H54 (cell line): ENCODE data around the gene HSD11B2.
A peak's percentile ranks its signal among the peaks of the same experiment; 100 is the strongest.

Source experiments
- DNase-seq: peaks from one replicate; pipeline ENCODE4 v3.0.0; 2011; ENCODE audit warnings: low spot score, mixed read lengths; ENCODE audit not compliant: insufficient read length
- FAIRE-seq: peaks from 3 replicates; lab custom pipeline; 2011; peaks lifted over from hg19 to GRCh38; lab: Jason Lieb, UNC
- POLR2A ChIP-seq: IDR thresholded peaks from 2 replicates; pipeline ENCODE4 v1.6.1; 2011; ENCODE audit warnings: low read depth, mild to moderate bottlenecking, low read length

Gene HSD11B2

GRCh38 chr16:67463691-67464090 is 32.8 kb downstream of the HSD11B2 start:
- TF ChIP-seq POLR2A, result no peak
- FAIRE-seq (no peak), DNase-seq (no peak)

- TF ChIP-seq POLR2A, result no peak
- DNase-seq, result no peak
- no peak for FAIRE-seq
Observed at GRCh38 chr16:67464565-67464964, 33.6 kb downstream of the HSD11B2 start.

- TF ChIP-seq POLR2A, result no peak
- FAIRE-seq (no peak), DNase-seq (no peak)
Observed at GRCh38 chr16:67466581-67466980, 35.7 kb downstream of the HSD11B2 start.

GRCh38 chr16:67468731-67469130 is 37.8 kb downstream of the HSD11B2 start:
- FAIRE-seq, result no peak
- no peak for DNase-seq
- no peak for TF ChIP-seq POLR2A

GRCh38 chr16:67470359-67470758 is 39.4 kb downstream of the HSD11B2 start:
- FAIRE-seq (no peak), DNase-seq (no peak)
- no peak for TF ChIP-seq POLR2A

DNA sequence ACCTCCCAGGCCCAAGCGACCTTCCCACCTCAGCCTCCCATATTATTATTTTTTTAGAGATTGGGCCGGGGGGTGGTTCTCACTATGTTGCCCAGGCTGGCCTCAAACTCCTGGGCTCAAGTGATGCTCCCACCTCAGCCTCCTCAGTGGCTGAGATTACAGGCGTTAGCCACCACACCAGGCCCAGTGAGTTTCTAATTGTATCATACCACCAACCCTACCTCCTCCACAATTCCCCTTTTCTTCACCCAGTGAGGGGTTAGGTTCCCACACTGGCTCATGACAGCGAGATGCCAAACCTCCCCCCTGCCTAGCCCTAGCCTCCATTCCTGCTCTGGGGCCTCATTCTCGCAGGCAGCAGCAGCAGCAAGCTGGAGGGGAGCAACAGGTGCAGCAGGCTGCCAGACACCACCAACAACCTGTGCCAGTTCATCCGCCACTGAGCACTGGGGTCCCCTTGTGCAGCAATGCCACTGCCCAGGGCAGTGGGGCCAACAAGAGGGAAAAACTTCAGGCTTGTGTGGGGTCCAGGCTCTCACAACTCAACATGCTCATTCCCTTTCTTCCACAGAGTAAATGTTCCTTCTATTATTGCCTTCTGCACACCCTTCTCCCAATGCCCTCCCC is 41.0 kb downstream of the HSD11B2 start:
- TF ChIP-seq POLR2A, result no peak
- FAIRE-seq, result no peak
- no peak for DNase-seq

DNA sequence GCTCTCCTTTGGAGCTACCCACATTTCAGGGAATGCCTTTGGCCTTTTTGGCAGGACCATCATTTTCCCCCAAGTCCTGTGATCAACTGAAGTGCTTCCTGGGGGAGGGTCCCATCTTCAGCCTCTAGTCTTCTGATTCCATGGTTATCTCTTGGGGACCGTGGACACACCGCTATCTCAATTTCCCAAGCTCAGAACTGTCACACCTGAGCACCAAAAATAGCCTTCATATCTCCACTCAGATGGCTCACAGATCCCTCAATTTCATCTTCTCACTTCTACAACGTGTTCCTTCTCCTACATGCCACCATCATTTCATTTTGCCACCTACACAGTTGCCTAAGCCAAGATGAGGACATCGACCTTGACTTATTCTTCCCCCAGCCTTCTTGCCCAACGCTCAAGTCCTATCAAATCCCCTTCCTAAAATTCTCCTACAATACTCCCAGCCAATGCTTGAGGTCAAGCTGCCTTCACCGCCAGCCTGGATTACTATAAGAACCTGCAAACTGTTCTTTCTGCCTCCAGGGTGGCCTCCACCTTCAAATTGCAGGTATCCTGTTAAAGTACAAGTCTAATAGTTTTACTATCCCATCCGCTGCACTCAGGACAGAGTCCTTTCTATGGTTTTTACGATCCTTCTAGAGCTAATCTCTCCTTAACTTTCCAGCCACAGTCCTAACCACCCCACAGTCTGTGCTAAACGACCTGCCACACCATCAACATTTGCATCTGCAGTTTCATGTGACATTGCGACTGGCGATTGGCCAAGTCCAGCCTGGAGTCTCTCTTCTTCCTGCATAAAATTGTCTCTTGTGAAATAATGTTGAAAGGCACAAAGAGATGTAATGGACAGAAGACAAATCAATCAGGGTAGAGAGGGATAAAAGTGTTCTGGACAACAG is 43.9 kb downstream of the HSD11B2 start:
- FAIRE-seq (no peak), DNase-seq (no peak)
- no peak for TF ChIP-seq POLR2A

- DNase-seq (no peak), FAIRE-seq (no peak)
- TF ChIP-seq POLR2A, result no peak
Observed at GRCh38 chr16:67477960-67478554, 47.1 kb downstream of the HSD11B2 start.

GRCh38 chr16:67480833-67481560 is 50.1 kb downstream of the HSD11B2 start, which contains the start of gene ATP6V0D1:
Gene ATP6V0D1 (minus strand): TSS chr16:67481157. CDS start chr16:67481086, 71 bp downstream.
- TF ChIP-seq POLR2A, result peak; percentile 70
- FAIRE-seq (peak; percentile 75), DNase-seq (peak; percentile 88)

DNA sequence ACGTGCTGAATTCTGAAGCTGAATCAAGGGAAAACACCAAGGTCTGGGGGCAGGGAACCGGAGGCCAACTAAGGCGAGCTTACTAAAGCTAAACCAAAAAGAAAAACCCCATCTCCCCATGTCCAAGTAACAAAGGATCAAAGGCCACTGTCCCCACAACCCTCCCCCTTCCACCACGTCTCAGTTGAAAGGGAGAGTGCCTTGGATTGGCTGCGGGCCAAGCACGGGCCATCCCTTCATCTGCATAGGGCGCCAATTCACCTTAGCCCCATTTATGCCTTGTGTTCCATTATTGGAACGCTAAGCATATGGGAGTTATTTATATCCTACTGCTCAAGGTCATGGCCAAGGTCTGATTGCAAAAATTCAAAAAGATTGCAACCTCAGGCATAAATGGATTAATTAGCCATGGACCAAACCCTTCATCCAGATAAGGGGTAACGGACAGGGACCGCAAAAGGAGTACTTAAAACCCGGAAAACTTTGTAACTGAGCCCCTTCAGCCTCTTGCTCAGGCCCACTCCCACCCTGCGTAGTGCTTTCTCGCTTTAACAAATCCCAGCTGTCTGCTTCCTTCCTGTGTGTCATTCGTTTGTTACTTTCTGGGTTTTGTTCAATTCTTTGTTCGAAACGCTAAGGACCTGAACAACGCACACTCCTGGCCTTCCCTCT is 50.8 kb downstream of the HSD11B2 start:
- FAIRE-seq (no peak), DNase-seq (no peak)
- TF ChIP-seq POLR2A, result no peak

GRCh38 chr16:67482233-67482924 is 51.5 kb downstream of the HSD11B2 start:
- no peak for TF ChIP-seq POLR2A
- no peak for FAIRE-seq

DNA sequence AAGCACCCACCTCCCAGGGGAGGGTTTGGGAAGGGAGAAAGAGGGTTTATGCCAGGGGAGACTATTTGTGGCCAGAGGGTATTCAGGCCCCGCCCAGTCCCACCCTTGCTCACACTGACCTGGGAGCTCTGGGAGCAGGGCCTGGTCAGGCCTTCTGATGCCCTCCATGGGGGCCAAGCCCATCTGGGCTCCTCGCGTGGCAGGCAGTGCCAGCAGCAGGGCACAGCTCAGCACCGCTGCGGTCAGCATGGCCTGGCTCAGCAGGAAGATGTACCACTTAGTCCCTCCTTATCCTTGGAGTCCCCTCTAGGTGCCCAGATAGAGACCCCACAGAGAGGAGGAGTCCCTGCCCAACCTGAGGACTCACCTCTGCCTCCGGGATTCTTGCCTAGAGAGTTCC is 52.2 kb downstream of the HSD11B2 start, which contains the start of gene AGRP:
Gene AGRP, minus strand, starts transcription at position 398 of the 400 bp plus-strand sequence. Its CDS starts 149 bp downstream, at position 249.
- FAIRE-seq, result no peak
- no peak for TF ChIP-seq POLR2A
- no peak for DNase-seq

More at GRCh38 chr16:67482233-67482924, 51.5 kb downstream of the HSD11B2 start:
- no peak for DNase-seq
